ENCODE measurements around the gene CDRT15. TPM values are rescaled to one million over a fixed set of nuclear protein-coding genes. Genes with fewer than 3 reads are reported as not detected.
"Not testable (repeated sequence)": the region's sequence is repeated elsewhere in the genome, so short reads cannot be mapped to it uniquely, and the experiment has no call there.

Gene CDRT15
- total RNA-seq, 1 experiment from 2014 or later: not detected

- H4K20me1 ChIP-seq (ENCODE audit: insufficient read depth, low read depth, low read length); H3K27me3 ChIP-seq (ENCODE audit: low read length); H3K79me2 ChIP-seq (ENCODE audit: low read length); H3K36me3 ChIP-seq (ENCODE audit: insufficient read depth, low read length); H3K4me2 ChIP-seq (ENCODE audit: low read depth, low read length, poor library complexity, severe bottlenecking); H3K9me2 ChIP-seq (replicated peaks; ENCODE audit: insufficient read depth, low read length); H3K9me3 ChIP-seq (ENCODE audit: low read length); H3K27ac ChIP-seq (ENCODE audit: low read length); H3K9ac ChIP-seq (ENCODE audit: low read length); H2AFZ ChIP-seq (ENCODE audit: low read length); H3K4me3 ChIP-seq (ENCODE audit: low read length); DNase-seq: not testable (repeated sequence)
- peaks cover 17% of the 10 kb centered on the region for H3K4me1 ChIP-seq (ENCODE audit: low read length)
These were observed 45.2 kb downstream of the CDRT15 start for GRCh38 chr17:14191469-14191868.

GRCh38 chr17:14190774-14191173, 45.9 kb downstream of the CDRT15 start:
- not testable (repeated sequence) for H2AFZ ChIP-seq (ENCODE audit: low read length); H3K9ac ChIP-seq (ENCODE audit: low read length); H3K4me2 ChIP-seq (ENCODE audit: low read depth, low read length, poor library complexity, severe bottlenecking); H3K27ac ChIP-seq (ENCODE audit: low read length); H3K9me3 ChIP-seq (ENCODE audit: low read length); H3K4me3 ChIP-seq (ENCODE audit: low read length); DNase-seq; H3K36me3 ChIP-seq (ENCODE audit: insufficient read depth, low read length); H3K79me2 ChIP-seq (ENCODE audit: low read length); H3K27me3 ChIP-seq (ENCODE audit: low read length); H3K9me2 ChIP-seq (replicated peaks; ENCODE audit: insufficient read depth, low read length); H4K20me1 ChIP-seq (ENCODE audit: insufficient read depth, low read depth, low read length)
- H3K4me1 ChIP-seq (ENCODE audit: low read length): peaks cover 12% of the 10 kb centered on the region

- H3K9me2 ChIP-seq (replicated peaks; ENCODE audit: insufficient read depth, low read length); H3K4me2 ChIP-seq (ENCODE audit: low read depth, low read length, poor library complexity, severe bottlenecking); H4K20me1 ChIP-seq (ENCODE audit: insufficient read depth, low read depth, low read length); H3K36me3 ChIP-seq (ENCODE audit: insufficient read depth, low read length); H3K9me3 ChIP-seq (ENCODE audit: low read length); H3K4me3 ChIP-seq (ENCODE audit: low read length); H3K27me3 ChIP-seq (ENCODE audit: low read length); DNase-seq; H3K9ac ChIP-seq (ENCODE audit: low read length); H3K79me2 ChIP-seq (ENCODE audit: low read length); H3K27ac ChIP-seq (ENCODE audit: low read length); H2AFZ ChIP-seq (ENCODE audit: low read length): not testable (repeated sequence)
- peaks cover 12% of the 10 kb centered on the region for H3K4me1 ChIP-seq (ENCODE audit: low read length)
These were observed 50.2 kb downstream of the CDRT15 start for GRCh38 chr17:14186443-14186842.

Other genes starting within 250 kb of the CDRT15 start
- gene COX10, start 167.4 kb downstream of the CDRT15 start, total RNA-seq (2014; rRNA removed; shearing (Covaris generic); ENCODE audit: low replicate concordance): 24.2 and 34.5 TPM in 2 replicates
- gene HS3ST3B1, start 64.2 kb upstream of the CDRT15 start, total RNA-seq (2014; rRNA removed; shearing (Covaris generic); ENCODE audit: low replicate concordance): not detected in 2 replicates